Measurements from ENCODE around the gene MPPED1. TPM values are rescaled to one million over a fixed set of nuclear protein-coding genes. Genes with fewer than 3 reads are reported as not detected.
A peak's percentile ranks its signal among the peaks of the same experiment; 100 is the strongest.

Gene MPPED1
- total and polyA plus RNA-seq, 2 of the 13 experiments (the other 11 are each of a cell fraction or from before 2014, with no cell fraction given), result 0.77 TPM; not detected in 1

DNA sequence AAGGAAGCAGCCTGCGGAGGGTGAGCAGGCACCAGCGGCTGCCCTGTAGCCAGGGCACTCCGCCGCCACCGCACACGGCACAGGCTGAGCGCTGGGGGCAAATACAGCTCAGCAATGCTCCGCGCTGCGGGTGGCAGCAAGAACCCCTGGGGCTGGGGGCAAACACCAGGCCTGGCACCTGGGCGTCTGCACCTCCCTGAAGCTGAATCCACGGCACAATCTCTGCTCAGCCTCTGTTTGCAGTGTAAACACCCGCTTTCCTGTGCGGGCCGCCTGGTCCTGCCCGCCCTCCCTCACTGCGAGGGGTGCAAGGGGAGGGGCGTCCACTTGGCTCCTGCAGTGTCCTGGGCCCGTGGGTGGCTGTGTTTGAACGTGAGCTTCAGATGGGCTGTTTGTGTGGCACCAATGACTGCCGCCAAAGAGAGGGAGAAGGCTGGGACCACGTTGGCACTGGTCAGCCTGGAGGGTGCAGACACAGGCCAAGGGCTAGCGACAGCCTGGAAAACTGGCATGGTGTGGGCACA, 14.8 kb upstream of the MPPED1 start (continued):
- TF ChIP-seq, protein P1, sequence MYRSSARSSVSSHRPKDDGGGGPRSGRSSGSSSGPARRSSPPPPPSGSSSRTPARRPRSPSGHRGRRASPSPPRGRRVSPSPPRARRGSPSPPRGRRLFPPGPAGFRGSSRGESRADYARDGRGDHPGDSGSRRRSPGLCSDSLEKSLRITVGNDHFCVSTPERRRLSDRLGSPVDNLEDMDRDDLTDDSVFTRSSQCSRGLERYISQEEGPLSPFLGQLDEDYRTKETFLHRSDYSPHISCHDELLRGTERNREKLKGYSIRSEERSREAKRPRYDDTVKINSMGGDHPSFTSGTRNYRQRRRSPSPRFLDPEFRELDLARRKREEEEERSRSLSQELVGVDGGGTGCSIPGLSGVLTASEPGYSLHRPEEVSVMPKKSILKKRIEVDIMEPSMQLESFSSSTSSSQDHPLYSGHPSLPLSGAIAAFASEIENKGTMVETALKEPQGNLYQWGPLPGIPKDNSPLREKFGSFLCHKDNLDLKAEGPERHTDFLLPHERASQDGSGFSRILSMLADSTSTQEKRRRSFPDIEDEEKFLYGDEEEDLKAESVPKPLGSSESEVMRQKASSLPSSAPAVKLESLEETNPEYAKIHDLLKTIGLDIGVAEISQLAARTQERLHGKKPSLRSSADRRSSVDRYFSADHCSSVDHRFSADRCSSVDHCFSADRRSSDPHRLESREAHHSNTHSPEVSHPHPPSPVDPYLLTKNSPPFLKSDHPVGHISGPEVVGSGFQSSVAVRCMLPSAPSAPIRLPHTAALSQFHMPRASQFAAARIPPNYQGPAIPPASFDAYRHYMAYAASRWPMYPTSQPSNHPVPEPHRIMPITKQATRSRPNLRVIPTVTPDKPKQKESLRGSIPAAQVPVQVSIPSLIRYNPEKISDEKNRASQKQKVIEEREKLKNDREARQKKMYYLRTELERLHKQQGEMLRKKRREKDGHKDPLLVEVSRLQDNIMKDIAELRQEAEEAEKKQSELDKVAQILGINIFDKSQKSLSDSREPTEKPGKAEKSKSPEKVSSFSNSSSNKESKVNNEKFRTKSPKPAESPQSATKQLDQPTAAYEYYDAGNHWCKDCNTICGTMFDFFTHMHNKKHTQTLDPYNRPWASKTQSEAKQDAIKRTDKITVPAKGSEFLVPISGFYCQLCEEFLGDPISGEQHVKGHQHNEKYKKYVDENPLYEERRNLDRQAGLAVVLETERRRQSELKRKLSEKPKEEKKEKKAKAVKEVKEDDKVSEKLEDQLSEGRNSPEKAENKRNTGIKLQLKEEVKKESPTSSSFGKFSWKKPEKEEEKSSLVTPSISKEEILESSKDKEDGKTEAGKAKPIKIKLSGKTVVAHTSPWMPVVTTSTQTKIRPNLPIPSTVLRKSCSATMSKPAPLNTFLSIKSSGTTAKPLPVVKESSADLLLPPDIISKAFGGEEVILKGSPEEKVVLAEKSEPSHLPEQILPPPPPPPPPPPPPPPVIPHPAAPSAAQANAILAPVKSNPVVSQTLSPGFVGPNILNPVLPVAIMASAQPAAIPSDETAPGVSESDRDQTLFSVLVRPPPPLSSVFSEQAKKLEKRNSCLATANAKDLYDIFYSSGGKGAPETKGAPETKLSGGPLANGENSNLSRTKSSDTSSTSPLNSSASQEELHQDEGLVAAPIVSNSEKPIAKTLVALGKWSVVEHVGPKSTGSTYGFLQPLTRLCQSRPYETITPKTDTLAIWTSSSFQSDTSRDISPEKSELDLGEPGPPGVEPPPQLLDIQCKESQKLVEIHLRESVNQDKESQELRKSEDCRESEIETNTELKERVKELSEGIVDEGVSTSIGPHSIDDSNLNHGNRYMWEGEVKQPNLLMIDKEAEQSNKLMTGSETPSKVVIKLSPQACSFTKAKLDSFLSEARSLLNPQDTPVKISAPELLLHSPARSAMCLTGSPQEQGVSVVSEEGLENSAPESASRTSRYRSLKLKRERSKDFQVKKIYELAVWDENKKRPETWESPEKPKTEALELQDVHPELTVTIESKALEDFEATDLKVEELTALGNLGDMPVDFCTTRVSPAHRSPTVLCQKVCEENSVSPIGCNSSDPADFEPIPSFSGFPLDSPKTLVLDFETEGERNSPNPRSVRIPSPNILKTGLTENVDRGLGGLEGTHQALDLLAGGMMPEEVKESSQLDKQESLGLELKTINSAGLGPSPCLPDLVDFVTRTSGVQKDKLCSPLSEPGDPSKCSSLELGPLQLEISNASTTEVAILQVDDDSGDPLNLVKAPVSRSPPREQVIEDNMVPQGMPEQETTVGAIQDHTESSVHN (CRISPR knock-in tag; IDR thresholded peaks at IDR 0.05), result no peak
- TF ChIP-seq ZNF781 (CRISPR knock-in tag; IDR thresholded peaks at IDR 0.05; ENCODE audit: borderline replicate concordance, not compliant biosample characterization) (peak; percentile 31), ZNF230 (CRISPR knock-in tag; IDR thresholded peaks at IDR 0.05) (no peak), ZNF747 (CRISPR knock-in tag; IDR thresholded peaks at IDR 0.05; ENCODE audit: borderline replicate concordance) (peak; percentile 29; the same call in 1 of the 2 replicates), ZNF280B (CRISPR knock-in tag; IDR thresholded peaks at IDR 0.05; ENCODE audit: borderline replicate concordance) (no peak), DDIT3 (CRISPR knock-in tag; IDR thresholded peaks at IDR 0.05) (no peak), YY1 (IDR thresholded peaks at IDR 0.05; ENCODE audit: insufficient read depth, insufficient replicate concordance, low read depth, low read length) (no peak), HNRNPK (IDR thresholded peaks at IDR 0.05; ENCODE audit: low read depth, low read length, poor library complexity, severe bottlenecking) (no peak), ERF (CRISPR knock-in tag; IDR thresholded peaks at IDR 0.05) (peak; percentile 44; the same call in 1 of the 2 replicates), THAP11 (CRISPR knock-in tag; IDR thresholded peaks at IDR 0.05) (peak; percentile 32; the same call in 1 of the 2 replicates), ZNF879 (CRISPR knock-in tag; IDR thresholded peaks at IDR 0.05) (no peak), ZBTB34 (CRISPR knock-in tag; IDR thresholded peaks at IDR 0.05) (peak; percentile 66; the same call in 1 of the 2 replicates), ZFP36L2 (CRISPR knock-in tag; IDR thresholded peaks at IDR 0.05) (no peak), ELF3 (CRISPR knock-in tag; IDR thresholded peaks at IDR 0.05) (no peak; the same call in 1 of the 2 replicates), HOXA3 (CRISPR knock-in tag; IDR thresholded peaks at IDR 0.05) (0 out of 2 replicates have a peak, but pooled peaks have one; percentile 31), SMARCC2 (IDR thresholded peaks at IDR 0.05) (no peak)
